H4 (cell line): ENCODE data around the gene MYH9. TPM values are rescaled to one million over a fixed set of nuclear protein-coding genes. Genes with fewer than 3 reads are reported as not detected.
"Not testable (repeated sequence)": the region's sequence is repeated elsewhere in the genome, so short reads cannot be mapped to it uniquely, and the experiment has no call there.

Experiments
- DNase-seq: peaks from one replicate; pipeline ENCODE4 v3.0.0-alpha.2; 2015; ENCODE audit warnings: low spot score
- total RNA-seq: library from RNA; depleted of rRNA; stranded (reverse); fragments of >200 nt; shearing (Covaris generic); gene quantifications from 2 replicates; pipeline ENCODE4 v1.2.3, GENCODE V29; 2014

MYH9 gene
- total RNA-seq, 1 experiment from 2014 or later: 82.9 TPM

- DNase-seq: peak; percentile 77
These were observed 134.8 kb downstream of the MYH9 start, which contains the start of gene APOL1 for GRCh38 chr22:36252754-36253522. TSS of gene APOL1 (plus strand) at chr22:36253133. CDS start at chr22:36254956, 1,823 bp downstream.

DNA sequence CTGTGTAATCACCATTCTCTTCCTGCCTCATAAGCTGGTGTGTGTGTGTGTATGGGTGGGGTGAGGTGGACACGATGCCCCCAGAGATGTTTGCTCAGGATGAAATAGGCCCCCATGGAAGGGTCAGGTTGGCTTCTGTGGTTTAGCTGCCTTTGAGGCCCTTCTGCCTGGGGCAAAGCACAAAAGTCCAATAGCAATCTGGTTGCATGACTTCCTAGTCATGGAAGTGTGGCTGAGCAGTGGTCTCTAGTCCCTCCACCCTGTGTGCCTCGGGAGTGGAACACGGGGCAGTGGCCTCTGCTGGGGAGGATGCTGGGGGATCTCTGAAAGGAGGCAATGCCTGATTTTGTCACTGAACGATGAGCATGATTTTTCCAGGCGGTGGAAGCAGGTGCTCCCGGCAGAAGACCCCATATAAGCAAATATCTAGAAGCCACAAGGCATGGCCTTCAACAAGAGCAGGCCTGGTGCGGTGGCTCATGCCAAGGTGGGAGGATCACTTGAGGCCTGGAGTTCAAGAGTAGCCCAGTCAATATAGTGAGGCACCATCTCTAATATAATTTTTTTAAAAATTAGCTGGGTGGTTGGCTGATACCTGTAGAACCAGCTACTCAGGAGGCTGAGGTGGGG lies 135.7 kb downstream of the MYH9 start:
- DNase-seq: not testable (repeated sequence)

GRCh38 chr22:36250292-36250960 lies 137.3 kb downstream of the MYH9 start:
- not testable (repeated sequence) for DNase-seq

- no peak for DNase-seq
These were observed 138.6 kb downstream of the MYH9 start for GRCh38 chr22:36249160-36249559.

- no peak for DNase-seq
These were observed 139.8 kb downstream of the MYH9 start for GRCh38 chr22:36247955-36248354.

- no peak for DNase-seq
These were observed 141.0 kb downstream of the MYH9 start for GRCh38 chr22:36246718-36247117.

- no peak for DNase-seq
These were observed 141.9 kb downstream of the MYH9 start for GRCh38 chr22:36245805-36246356.

DNA sequence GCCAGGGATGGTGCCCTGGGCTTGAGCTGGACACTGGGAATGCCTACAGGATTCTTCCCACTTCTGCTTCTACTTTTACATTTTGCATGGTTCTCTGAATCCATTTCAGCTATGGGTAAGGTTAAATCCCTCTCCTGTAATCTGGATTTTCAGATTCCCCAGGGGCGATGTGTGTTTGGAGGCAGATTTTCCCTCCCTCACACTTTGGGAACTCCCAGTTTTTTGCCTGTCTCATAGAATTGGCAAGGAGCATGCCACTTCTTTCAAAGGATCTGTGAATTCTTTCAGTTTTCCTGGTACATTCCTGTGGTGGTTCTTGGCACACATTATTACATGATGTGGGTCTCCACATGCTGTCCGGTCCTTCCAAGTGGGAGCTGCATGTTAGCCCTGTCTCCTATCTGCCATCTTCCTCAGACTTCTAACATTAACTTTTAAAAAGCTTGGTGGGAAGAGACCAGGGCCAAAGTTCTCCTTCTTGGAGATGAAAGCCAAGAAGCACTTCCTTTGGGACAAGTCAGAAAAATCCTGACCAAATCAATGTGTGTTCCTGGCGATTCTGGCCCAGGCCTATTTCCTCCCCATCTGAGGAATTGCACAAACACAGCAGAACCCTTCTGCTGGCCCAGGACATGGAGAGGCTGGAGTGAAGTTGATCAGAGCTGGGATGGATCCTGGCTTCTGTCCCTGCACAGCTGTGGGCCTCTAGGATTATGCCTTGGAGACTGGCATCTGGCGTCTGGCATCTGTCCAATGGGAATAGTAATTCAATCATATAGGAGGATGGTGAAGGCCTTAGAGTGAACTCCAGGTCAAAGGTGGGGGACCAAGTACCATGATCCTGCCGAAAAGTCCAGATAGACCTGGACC lies 143.0 kb downstream of the MYH9 start:
- DNase-seq: no peak

DNA sequence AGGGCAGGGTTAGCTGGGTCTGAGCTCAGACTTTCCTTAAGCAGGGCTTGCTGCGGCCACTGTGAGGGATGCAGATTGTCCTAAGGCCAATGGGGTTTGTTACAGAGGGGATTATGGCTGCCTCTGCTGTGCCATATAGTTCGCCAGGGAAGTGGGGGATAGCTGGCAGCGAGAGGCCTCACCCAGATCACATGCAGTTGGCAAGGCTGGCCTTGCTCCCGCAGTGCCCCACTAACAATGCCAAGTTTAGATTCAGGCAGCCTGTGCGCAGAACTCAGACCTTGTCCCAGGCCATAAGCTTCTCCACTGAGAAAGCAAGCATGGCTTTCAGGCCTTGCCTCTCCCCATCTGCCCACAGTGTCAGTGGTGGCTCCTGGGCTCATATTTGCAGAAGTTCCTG lies 143.8 kb downstream of the MYH9 start:
- no peak for DNase-seq

DNA sequence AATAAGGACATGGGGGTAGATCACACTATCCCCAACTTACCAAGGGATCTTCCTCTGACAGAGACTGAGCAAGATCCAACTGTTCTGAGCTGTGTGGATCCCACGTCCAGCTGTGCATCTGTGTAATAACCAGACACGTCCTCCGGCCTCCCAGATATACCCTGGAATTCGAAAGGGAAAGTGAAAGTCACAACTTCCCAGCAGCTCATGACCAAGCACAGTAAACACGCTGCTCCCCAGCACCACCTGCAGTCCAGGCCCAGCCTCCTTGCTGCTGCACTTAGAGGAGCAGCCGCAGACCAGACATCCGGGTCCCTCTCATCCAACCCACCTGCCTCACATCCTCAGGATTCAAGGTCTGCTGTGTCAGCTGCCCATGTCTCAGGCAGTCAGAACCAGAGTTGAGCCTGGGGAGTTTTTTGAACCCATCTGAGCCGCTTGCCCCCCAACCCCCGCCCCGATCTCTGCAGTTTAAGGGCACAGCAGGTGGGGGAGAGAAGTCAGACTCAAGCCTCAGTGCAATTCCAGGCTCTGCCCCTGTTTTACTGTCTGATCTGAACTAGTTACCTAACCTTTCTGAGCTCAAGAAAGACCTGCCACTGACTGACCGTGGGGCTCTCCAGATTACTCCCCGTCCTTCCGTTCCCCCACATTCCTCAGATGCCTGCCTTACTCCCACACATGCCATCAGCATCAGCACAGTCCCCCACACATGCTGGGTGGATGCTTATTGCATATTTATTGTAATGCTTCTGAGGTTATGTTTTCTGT lies 148.2 kb downstream of the MYH9 start, which contains the start of gene APOL2:
APOL2 (minus strand) TSS at position 127 of the 771 bp plus-strand sequence. CDS start 6,365 bp downstream, outside the sequence.
- DNase-seq: peak; percentile 95

- no peak for DNase-seq
These were observed 148.7 kb downstream of the MYH9 start for GRCh38 chr22:36239150-36239400.

DNA sequence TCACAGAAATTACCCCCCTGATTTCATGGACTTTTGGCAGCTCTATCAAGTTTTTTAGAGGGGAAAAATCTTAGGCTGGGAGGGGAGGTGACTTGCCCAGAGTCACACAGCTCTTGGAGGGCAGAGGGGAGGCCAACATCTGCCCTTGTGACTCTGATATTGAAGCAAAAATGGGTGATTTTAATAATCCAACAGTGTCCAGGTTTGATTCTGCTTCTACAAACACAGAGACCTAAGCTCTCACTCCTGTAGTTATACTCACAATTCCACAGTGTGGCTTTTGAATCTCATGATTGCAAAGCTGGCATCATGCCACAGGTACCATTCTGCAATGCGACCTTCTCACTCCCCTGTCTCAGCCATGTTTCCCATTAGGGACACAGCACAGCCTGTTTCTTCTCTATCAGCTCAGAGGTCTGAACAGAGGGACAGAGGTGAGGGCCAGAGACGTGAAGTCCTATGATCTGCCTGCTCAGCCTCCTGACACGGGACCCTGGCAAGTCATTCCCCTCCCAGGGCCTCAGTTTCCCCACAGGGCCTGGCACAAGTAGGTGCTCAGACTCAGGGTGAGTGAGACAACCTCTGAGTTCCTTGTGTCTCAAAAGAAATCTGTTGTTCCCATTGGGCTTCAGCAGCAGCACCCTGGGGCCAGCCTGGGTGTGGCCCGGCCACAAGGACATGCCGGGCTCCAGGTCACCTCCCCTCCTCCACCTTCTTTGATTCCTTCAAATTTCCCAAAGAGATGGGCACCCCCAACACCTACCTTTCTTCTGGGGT lies 149.2 kb downstream of the MYH9 start:
- DNase-seq: no peak

DNA sequence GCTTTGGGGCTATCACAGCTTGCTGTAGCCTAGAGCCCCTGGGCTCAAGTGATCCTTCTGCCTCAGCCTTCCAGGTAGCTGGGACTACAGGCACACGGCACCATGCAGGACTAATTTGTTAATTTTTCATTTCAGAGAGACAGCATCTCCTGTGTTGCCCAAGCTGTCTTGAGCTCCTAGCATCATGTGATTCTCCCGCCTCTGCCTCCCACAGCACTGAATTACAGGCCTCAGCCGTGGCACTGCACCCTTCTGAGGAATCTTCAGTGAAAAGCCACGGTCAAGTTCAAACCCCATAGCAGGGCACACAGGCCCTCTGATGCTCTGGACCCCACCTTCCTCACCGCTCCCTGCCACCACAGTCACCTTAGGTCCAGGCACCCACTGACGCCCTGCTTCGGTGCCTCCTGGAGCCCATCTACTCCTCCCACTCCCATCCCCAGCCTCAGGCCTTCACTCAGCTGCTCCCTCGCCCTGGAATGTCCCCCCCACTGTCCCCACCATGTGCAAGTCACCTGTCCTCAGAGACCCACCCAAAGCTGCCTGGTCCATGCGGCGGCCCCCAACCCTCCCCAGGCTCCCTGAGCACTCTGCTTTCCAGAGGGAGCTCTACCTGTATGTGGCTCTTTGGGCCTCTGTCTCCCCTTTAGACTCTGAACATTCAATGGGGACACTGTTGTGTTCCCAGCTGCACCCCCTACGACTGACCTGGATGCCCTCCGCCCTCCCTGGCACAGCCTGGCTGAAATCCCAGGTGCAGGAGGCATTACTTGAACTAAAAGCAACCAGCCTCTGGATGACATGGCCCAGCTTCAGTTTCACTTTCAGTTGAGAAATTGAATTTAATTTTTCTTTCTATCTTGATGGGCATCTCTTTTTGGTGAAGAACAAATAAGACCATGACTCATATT lies 150.1 kb downstream of the MYH9 start:
- no peak for DNase-seq

DNA sequence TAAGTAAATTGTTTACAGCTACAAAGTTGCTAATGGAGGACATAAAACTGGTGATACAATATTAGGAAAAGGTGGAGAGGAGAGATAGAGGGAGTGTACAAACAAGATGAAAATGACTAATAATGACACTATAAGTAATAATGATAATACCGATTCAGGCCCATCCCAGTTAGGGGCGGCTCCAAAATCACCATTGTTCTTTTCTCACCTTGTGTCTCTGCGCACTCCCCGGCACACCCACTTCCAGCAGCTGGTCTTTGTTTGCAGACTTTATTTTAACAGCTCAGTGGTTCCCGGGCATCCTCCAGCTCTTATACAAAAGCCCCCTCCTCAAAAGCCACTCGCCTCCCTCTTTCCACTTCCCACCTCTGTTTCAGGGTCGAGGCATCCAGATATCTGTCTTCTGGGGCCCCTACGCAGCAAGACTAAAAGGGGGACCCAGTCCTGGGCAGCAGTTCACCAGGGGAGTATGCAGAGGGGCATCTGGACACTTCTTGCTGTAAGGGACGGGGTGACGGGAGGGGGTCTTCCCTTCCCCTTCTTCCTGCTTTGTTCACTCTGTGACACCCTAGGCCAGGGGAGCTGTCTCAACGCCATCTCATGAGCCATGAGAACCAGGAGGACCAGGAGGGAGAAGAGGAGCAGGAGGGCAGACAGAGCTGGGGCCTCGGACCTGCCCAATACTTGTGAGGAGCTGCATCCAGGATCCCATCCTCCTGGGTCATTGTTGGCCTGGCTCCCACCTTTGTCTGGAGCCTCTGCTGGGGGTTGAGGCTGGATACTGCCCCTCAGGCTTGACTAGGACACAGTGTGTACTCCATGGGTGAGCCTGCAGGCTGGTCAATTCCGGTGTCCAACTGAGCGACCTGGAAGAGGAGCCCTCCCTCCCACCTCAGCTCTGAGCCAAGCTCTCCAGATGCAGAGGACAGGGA lies 151.1 kb downstream of the MYH9 start:
- no peak for DNase-seq

- no peak for DNase-seq
These were observed 152.2 kb downstream of the MYH9 start for GRCh38 chr22:36235585-36235984.

GRCh38 chr22:36234919-36235318 lies 152.8 kb downstream of the MYH9 start:
- DNase-seq: no peak

GRCh38 chr22:36234213-36234612 lies 153.6 kb downstream of the MYH9 start:
- no peak for DNase-seq

DNA sequence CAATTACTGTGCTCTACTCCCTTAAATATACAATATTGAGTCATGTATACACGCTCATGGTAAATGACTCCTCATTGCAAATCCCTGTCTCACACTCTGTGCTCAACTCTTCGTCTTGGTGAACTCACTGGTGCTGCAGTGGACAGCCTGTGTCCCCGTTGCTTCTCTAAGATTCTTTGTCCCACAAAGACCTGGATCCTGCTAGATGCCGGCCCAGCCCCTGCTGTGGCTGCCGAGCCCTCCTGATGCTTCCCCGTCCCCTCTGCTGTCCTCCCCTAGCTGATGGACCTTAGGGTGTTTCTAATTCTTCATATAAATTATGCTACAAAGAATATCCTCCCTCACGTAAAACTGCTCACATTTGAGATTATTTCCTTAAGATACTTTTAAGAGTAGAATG lies 154.0 kb downstream of the MYH9 start:
- DNase-seq: no peak
